SK-N-MC (cell line): ENCODE measurements around the gene DGKB.

Experiments used
- EZH2 ChIP-seq: fragments of 200-600 bp; sonication (generic); IDR thresholded peaks from one replicate; pipeline ENCODE4 v1.6.1; 2017; ENCODE audit warnings: antibody characterized with exemption
- FOXP2 ChIP-seq: optimal IDR thresholded peaks from 2 replicates; pipeline ENCODE3; 2011; ENCODE audit warnings: mild to moderate bottlenecking, moderate library complexity; ENCODE audit not compliant: insufficient read depth; ENCODE audit errors: extremely low read length, control extremely low read depth
- POLR2AphosphoS5 ChIP-seq: IDR thresholded peaks from 2 replicates; pipeline ENCODE4 v1.6.1; 2012; ENCODE audit warnings: mild to moderate bottlenecking, low read depth, low read length, borderline replicate concordance

GRCh38 chr7:14288701-14289100 is 613.9 kb downstream of the DGKB start:
- TF ChIP-seq POLR2AphosphoS5: no peak
- no peak for TF ChIP-seq FOXP2
- no peak for TF ChIP-seq EZH2
